Measurements from ENCODE around the gene MCU. TPM values are rescaled to one million over a fixed set of nuclear protein-coding genes. Genes with fewer than 3 reads are reported as not detected.

Gene MCU
- total RNA-seq, 1 donor from 2014 or later = 27.0 TPM

GRCh38 chr10:72784551-72785351 lies 92.8 kb downstream of the MCU start:
- Mint-ChIP-seq H3K36me3 (peaks cover 7% of the 10 kb centered on the region), H3K27ac (peak overlapping the region; percentile 76), H3K9me3 (no peaks in the 10 kb centered on the region), H3K27me3 (no peaks in the 10 kb centered on the region), H3K4me3 (peak overlapping the region; percentile 34), H3K4me1 (ENCODE audit: unreplicated experiment) (peaks cover 34% of the 10 kb centered on the region)
- TF ChIP-seq CTCF (conservative IDR thresholded peaks at IDR 0.05) = no peak
- no peak for DNase-seq (ENCODE audit: extremely low spot score, unreplicated experiment)

GRCh38 chr10:72785409-72785808 lies 93.5 kb downstream of the MCU start:
- no peaks in the 10 kb centered on the region for H3K27me3 Mint-ChIP-seq
- peak overlapping the region; percentile 76 for H3K27ac Mint-ChIP-seq
- no peak for DNase-seq (ENCODE audit: extremely low spot score, unreplicated experiment)
- no peaks in the 10 kb centered on the region for H3K9me3 Mint-ChIP-seq
- peak overlapping the region; percentile 21 for H3K4me3 Mint-ChIP-seq
- TF ChIP-seq CTCF (conservative IDR thresholded peaks at IDR 0.05) = no peak
- peaks cover 34% of the 10 kb centered on the region for H3K4me1 Mint-ChIP-seq (ENCODE audit: unreplicated experiment)
- peaks cover 7% of the 10 kb centered on the region for H3K36me3 Mint-ChIP-seq

GRCh38 chr10:72790216-72790990 lies 98.5 kb downstream of the MCU start:
- no peak overlapping the region for H3K27ac Mint-ChIP-seq
- TF ChIP-seq CTCF (conservative IDR thresholded peaks at IDR 0.05) = no peak
- no peak for DNase-seq (ENCODE audit: extremely low spot score, unreplicated experiment)
- no peaks in the 10 kb centered on the region for H3K9me3 Mint-ChIP-seq
- H3K36me3 Mint-ChIP-seq = peaks cover 7% of the 10 kb centered on the region
- H3K27me3 Mint-ChIP-seq = no peaks in the 10 kb centered on the region
- H3K4me1 Mint-ChIP-seq (ENCODE audit: unreplicated experiment) = peaks cover 25% of the 10 kb centered on the region
- H3K4me3 Mint-ChIP-seq = no peak overlapping the region

GRCh38 chr10:72792288-72792687 lies 100.3 kb downstream of the MCU start:
- H3K27me3 Mint-ChIP-seq = no peaks in the 10 kb centered on the region
- H3K27ac Mint-ChIP-seq = no peak overlapping the region
- H3K4me1 Mint-ChIP-seq (ENCODE audit: unreplicated experiment) = peaks cover 17% of the 10 kb centered on the region
- H3K4me3 Mint-ChIP-seq = no peak overlapping the region
- DNase-seq (ENCODE audit: extremely low spot score, unreplicated experiment) = no peak
- peaks cover 7% of the 10 kb centered on the region for H3K36me3 Mint-ChIP-seq
- H3K9me3 Mint-ChIP-seq = no peaks in the 10 kb centered on the region
- no peak for TF ChIP-seq CTCF (conservative IDR thresholded peaks at IDR 0.05)

- no peak for TF ChIP-seq CTCF (conservative IDR thresholded peaks at IDR 0.05)
- no peaks in the 10 kb centered on the region for H3K9me3 Mint-ChIP-seq
Observed at GRCh38 chr10:72793752-72794151, 101.8 kb downstream of the MCU start.

More at GRCh38 chr10:72793752-72794151, 101.8 kb downstream of the MCU start:
- H3K4me1 Mint-ChIP-seq (ENCODE audit: unreplicated experiment) = peaks cover 17% of the 10 kb centered on the region
- no peaks in the 10 kb centered on the region for H3K27me3 Mint-ChIP-seq
- H3K36me3 Mint-ChIP-seq = peaks cover 4% of the 10 kb centered on the region
- no peak overlapping the region for H3K27ac Mint-ChIP-seq
- H3K4me3 Mint-ChIP-seq = no peak overlapping the region
- no peak for DNase-seq (ENCODE audit: extremely low spot score, unreplicated experiment)

Measured in type B pancreatic cell (in vitro differentiated cells).